NAMALWA (cell line): ENCODE data around the gene GRK5.
"Not testable (repeated sequence)": the region's sequence is repeated elsewhere in the genome, so short reads cannot be mapped to it uniquely, and the experiment has no call there.

Source experiments
- DNase-seq: peaks from one replicate; pipeline ENCODE4 v3.0.0-alpha.2; 2015; ENCODE audit warnings: low spot score

GRK5 gene

GRCh38 chr10:119274519-119275045, 67.2 kb downstream of the GRK5 start:
- DNase-seq = no peak

GRCh38 chr10:119275085-119275484, 67.7 kb downstream of the GRK5 start:
- no peak for DNase-seq

GRCh38 chr10:119276194-119276593, 68.8 kb downstream of the GRK5 start:
- DNase-seq = not testable (repeated sequence)

- DNase-seq = no peak
Observed at GRCh38 chr10:119278126-119278709, 70.8 kb downstream of the GRK5 start.

GRCh38 chr10:119279441-119279840, 72.1 kb downstream of the GRK5 start:
- DNase-seq = no peak

GRCh38 chr10:119281581-119282071, 74.3 kb downstream of the GRK5 start:
- DNase-seq = no peak

GRCh38 chr10:119282446-119282845, 75.1 kb downstream of the GRK5 start:
- no peak for DNase-seq

GRCh38 chr10:119283387-119283786, 76.0 kb downstream of the GRK5 start:
- no peak for DNase-seq

- DNase-seq = no peak
Observed at GRCh38 chr10:119283818-119284217, 76.4 kb downstream of the GRK5 start.

- DNase-seq = no peak
Observed at GRCh38 chr10:119284679-119285096, 77.3 kb downstream of the GRK5 start.

- DNase-seq = no peak
Observed at GRCh38 chr10:119285495-119286267, 78.3 kb downstream of the GRK5 start.

- DNase-seq = no peak
Observed at GRCh38 chr10:119286516-119286915, 79.1 kb downstream of the GRK5 start.

- DNase-seq = no peak
Observed at GRCh38 chr10:119286983-119287633, 79.7 kb downstream of the GRK5 start.

GRCh38 chr10:119288574-119289001, 81.2 kb downstream of the GRK5 start:
- DNase-seq = no peak

GRCh38 chr10:119289227-119289920, 82.0 kb downstream of the GRK5 start:
- no peak for DNase-seq

- DNase-seq = no peak
Observed at GRCh38 chr10:119290301-119291048, 83.1 kb downstream of the GRK5 start.

GRCh38 chr10:119291223-119291900, 84.0 kb downstream of the GRK5 start:
- DNase-seq = no peak

GRCh38 chr10:119292968-119293760, 85.8 kb downstream of the GRK5 start:
- no peak for DNase-seq

- no peak for DNase-seq
Observed at GRCh38 chr10:119296703-119297102, 89.3 kb downstream of the GRK5 start.
